ENCODE data around the gene TENT4A. TPM values are rescaled to one million over a fixed set of nuclear protein-coding genes. Genes with fewer than 3 reads are reported as not detected.

Gene TENT4A
- total RNA-seq, 4 donors from 2014 or later = 20.9 to 70.3 (median 28.1) TPM

GRCh38 chr5:6744841-6745705 lies 31.8 kb downstream of the TENT4A start:
- no peak for TF ChIP-seq CTCF (IDR thresholded peaks at IDR 0.05)
- no peak for TF ChIP-seq EP300 (IDR thresholded peaks at IDR 0.05; ENCODE audit: low read depth)
- TF ChIP-seq POLR2A (IDR thresholded peaks at IDR 0.05) = no peak
- no peak for TF ChIP-seq POLR2AphosphoS5 (IDR thresholded peaks at IDR 0.05)
- H3K4me3 ChIP-seq = no peak overlapping the region
- WGBS, 2 donors (ENCODE audit: low coverage in 1 of 2) = 31 to 76% methylated on average over 2 to 12 of the region's 12 CpGs
- peaks cover 0 to 5% (median 0%) of the 10 kb centered on the region in 4 donors for H3K4me1 ChIP-seq
- no peaks in the 10 kb centered on the region for H3K9me3 ChIP-seq
- H3K27ac ChIP-seq = peak overlapping the region in 1 of 4 donors; percentile 22
- intact Hi-C loops (cut with DNase I; ENCODE audit: low total_unique reads) = loop anchor here (2.0 kb wide), 1 partner anchor 112 kb away; the partner anchor contains the start of genes NSUN2 and SRD5A1
- H3K27me3 ChIP-seq = no peaks in the 10 kb centered on the region
- peaks cover 0 to 26% (median 0%) of the 10 kb centered on the region in 4 donors for H3K36me3 ChIP-seq
- in situ Hi-C loops (cut with MboI; ENCODE audit: low pct_ligation_motif_present in 1 of 4, low pct_unique_long_range_greater_than_20kb in 1 of 4, low sequenced_read_pairs in 3 of 4) = loop anchor here in 3 of 4 donors (10.0 to 25.0 kb wide), 3 partner anchors 108 to 133 kb away; partner anchors contain the start of genes NSUN2 (in 1 of the 3) and SRD5A1 (in 1 of the 3)
- peak; percentile 6 for DNase-seq

- H3K4me1 ChIP-seq = peaks cover 0 to 5% (median 0%) of the 10 kb centered on the region in 4 donors
- H3K27ac ChIP-seq = peak overlapping the region in 1 of 4 donors; percentile 22
- no peak for TF ChIP-seq POLR2A (IDR thresholded peaks at IDR 0.05)
- peak in 1 of 3 donors; percentile 15 for TF ChIP-seq POLR2AphosphoS5 (IDR thresholded peaks at IDR 0.05)
- peak; percentile 63 to 84 (median 71) for TF ChIP-seq CTCF (IDR thresholded peaks at IDR 0.05)
- no peak for TF ChIP-seq EP300 (IDR thresholded peaks at IDR 0.05; ENCODE audit: low read depth)
- no peak overlapping the region for H3K4me3 ChIP-seq
- in situ Hi-C loops (cut with MboI; ENCODE audit: low pct_ligation_motif_present in 1 of 4, low pct_unique_long_range_greater_than_20kb in 1 of 4, low sequenced_read_pairs in 3 of 4) (loop anchor here in 3 of 4 donors (10.0 to 25.0 kb wide), 3 partner anchors 108 to 133 kb away; partner anchors contain the start of genes NSUN2 (in 1 of the 3) and SRD5A1 (in 1 of the 3)), intact Hi-C loops (cut with DNase I; ENCODE audit: low total_unique reads) (loop anchor here (2.0 kb wide), 1 partner anchor 113 kb away; the partner anchor contains the start of genes NSUN2 and SRD5A1)
- WGBS, 2 donors (ENCODE audit: low coverage in 1 of 2) = 28 to 67% methylated on average over 4 to 10 of the region's 10 CpGs
- peaks cover 0 to 33% (median 0%) of the 10 kb centered on the region in 4 donors for H3K36me3 ChIP-seq
- DNase-seq = peak; percentile 7
- H3K27me3 ChIP-seq = no peaks in the 10 kb centered on the region
- no peaks in the 10 kb centered on the region for H3K9me3 ChIP-seq
Measured at GRCh38 chr5:6745706-6746222, 32.5 kb downstream of the TENT4A start.

- peaks cover 0 to 5% (median 0%) of the 10 kb centered on the region in 4 donors for H3K4me1 ChIP-seq
- no peak for DNase-seq
- in situ Hi-C loops (cut with MboI; ENCODE audit: low pct_ligation_motif_present in 1 of 4, low pct_unique_long_range_greater_than_20kb in 1 of 4, low sequenced_read_pairs in 3 of 4) (loop anchor here in 3 of 4 donors (10.0 to 25.0 kb wide), 3 partner anchors 109 to 134 kb away; partner anchors contain the start of genes NSUN2 (in 1 of the 3) and SRD5A1 (in 1 of the 3)), intact Hi-C loops (cut with DNase I; ENCODE audit: low total_unique reads) (no loop called here)
- TF ChIP-seq EP300 (IDR thresholded peaks at IDR 0.05; ENCODE audit: low read depth) = no peak
- no peak for TF ChIP-seq POLR2AphosphoS5 (IDR thresholded peaks at IDR 0.05)
- no peak for TF ChIP-seq POLR2A (IDR thresholded peaks at IDR 0.05)
- no peak for TF ChIP-seq CTCF (IDR thresholded peaks at IDR 0.05)
- no peaks in the 10 kb centered on the region for H3K27me3 ChIP-seq
- no peak overlapping the region for H3K4me3 ChIP-seq
- 83 to 91% methylated on average over 2 to 9 of the region's 9 CpGs for WGBS, 2 donors (ENCODE audit: low coverage in 1 of 2)
- H3K36me3 ChIP-seq = peaks cover 0 to 38% (median 2%) of the 10 kb centered on the region in 4 donors
- H3K9me3 ChIP-seq = no peaks in the 10 kb centered on the region
- no peak overlapping the region for H3K27ac ChIP-seq
Measured at GRCh38 chr5:6746244-6746643, 33.0 kb downstream of the TENT4A start.

- Histone ChIP-seq H3K9me3 (no peaks in the 10 kb centered on the region), H3K27ac (no peak overlapping the region), H3K36me3 (peaks cover 0 to 45% (median 6%) of the 10 kb centered on the region in 4 donors), H3K4me1 (peaks cover 0 to 5% (median 0%) of the 10 kb centered on the region in 4 donors), H3K4me3 (no peak overlapping the region), H3K27me3 (no peaks in the 10 kb centered on the region)
- WGBS, 2 donors (ENCODE audit: low coverage in 1 of 2) = 84 to 100% methylated on average over 6 to 9 of the region's 9 CpGs
- intact Hi-C loops (cut with DNase I; ENCODE audit: low total_unique reads) (no loop called here), in situ Hi-C loops (cut with MboI; ENCODE audit: low pct_ligation_motif_present in 1 of 4, low pct_unique_long_range_greater_than_20kb in 1 of 4, low sequenced_read_pairs in 3 of 4) (loop anchor here in 3 of 4 donors (10.0 to 25.0 kb wide), 3 partner anchors 110 to 135 kb away; partner anchors contain the start of genes NSUN2 (in 1 of the 3) and SRD5A1 (in 1 of the 3))
- TF ChIP-seq POLR2A (IDR thresholded peaks at IDR 0.05) (no peak), POLR2AphosphoS5 (IDR thresholded peaks at IDR 0.05) (no peak), CTCF (IDR thresholded peaks at IDR 0.05) (no peak), EP300 (IDR thresholded peaks at IDR 0.05; ENCODE audit: low read depth) (no peak)
- peak; percentile 1 for DNase-seq
Measured at GRCh38 chr5:6747103-6747502, 33.9 kb downstream of the TENT4A start.
